SK-N-SH treated with all-trans-retinoic acid at 6 μM for 48 hours (cell line): Measurements from ENCODE around the gene PDRG1.

Source experiments
- CSRNP3 ChIP-seq: fragments of 250-450 bp; sonication (Bioruptor Pico); IDR thresholded peaks from 2 replicates; pipeline ENCODE4 v1.5.1; 2021; ENCODE audit warnings: mild to moderate bottlenecking, moderate library complexity
- ISL1 ChIP-seq: fragments of 250-450 bp; sonication (Bioruptor Pico); IDR thresholded peaks from 2 replicates; pipeline ENCODE4 v2.1.2; 2022; ENCODE audit warnings: mild to moderate bottlenecking, moderate library complexity
- OSR1 ChIP-seq: fragments of 250-450 bp; sonication (Bioruptor Pico); IDR thresholded peaks from 2 replicates; pipeline ENCODE4 v1.8.0; 2022; ENCODE audit warnings: moderate library complexity, mild to moderate bottlenecking, inconsistent platforms
- PATZ1 ChIP-seq: fragments of 250-450 bp; sonication (Bioruptor Pico); IDR thresholded peaks from 2 replicates; pipeline ENCODE4 v1.8.0; 2020; ENCODE audit warnings: mild to moderate bottlenecking, moderate library complexity, borderline replicate concordance
- POU6F1 ChIP-seq: fragments of 250-450 bp; sonication (Bioruptor Pico); IDR thresholded peaks from 2 replicates; pipeline ENCODE4 v1.8.0; 2021; ENCODE audit warnings: low read depth, mild to moderate bottlenecking, moderate library complexity, borderline replicate concordance
- RARB ChIP-seq: fragments of 250-450 bp; sonication (Bioruptor Pico); IDR thresholded peaks from 2 replicates; pipeline ENCODE4 v1.8.0; 2021; ENCODE audit warnings: mild to moderate bottlenecking, moderate library complexity
- SNAI2 ChIP-seq: fragments of 250-450 bp; sonication (Bioruptor Pico); IDR thresholded peaks from 2 replicates; pipeline ENCODE4 v1.5.0; 2020; ENCODE audit warnings: mild to moderate bottlenecking, moderate library complexity
- TOX ChIP-seq: fragments of 250-450 bp; sonication (Bioruptor Pico); IDR thresholded peaks from 2 replicates; pipeline ENCODE4 v1.8.0; 2021; ENCODE audit warnings: mild to moderate bottlenecking, moderate library complexity, borderline replicate concordance
- TSHZ2 ChIP-seq: fragments of 250-450 bp; sonication (Bioruptor Pico); IDR thresholded peaks from 2 replicates; pipeline ENCODE4 v1.5.0; 2020; ENCODE audit warnings: mild to moderate bottlenecking, moderate library complexity
- ZC3H10 ChIP-seq: fragments of 250-450 bp; sonication (Bioruptor Pico); IDR thresholded peaks from 2 replicates; pipeline ENCODE4 v1.5.1; 2021; ENCODE audit warnings: mild to moderate bottlenecking, moderate library complexity
- ZNF565 ChIP-seq: fragments of 450-650 bp; formaldehyde crosslinking; conservative IDR thresholded peaks from 2 replicates; pipeline ENCODE4 v1.5.0; 2020; ENCODE audit warnings: low read depth, mild to moderate bottlenecking, moderate library complexity

- no peak for TF ChIP-seq RARB (CRISPR knock-in tag)
- no peak for TF ChIP-seq OSR1 (CRISPR knock-in tag)
- no peak for TF ChIP-seq ISL1 (CRISPR knock-in tag)
- no peak for TF ChIP-seq SNAI2 (CRISPR knock-in tag)
- no peak for TF ChIP-seq ZNF565 (CRISPR knock-in tag)
- no peak for TF ChIP-seq TOX
- TF ChIP-seq POU6F1 (CRISPR knock-in tag): no peak
- TF ChIP-seq PATZ1 (CRISPR knock-in tag): no peak
- no peak for TF ChIP-seq TSHZ2 (CRISPR knock-in tag)
- no peak for TF ChIP-seq CSRNP3 (CRISPR knock-in tag)
- no peak for TF ChIP-seq ZC3H10 (CRISPR knock-in tag)
Observed at GRCh38 chr20:31896049-31896448, 55.8 kb downstream of the PDRG1 start.
